Measurements from ENCODE around the gene FCN2.
A peak's percentile ranks its signal among the peaks of the same experiment; 100 is the strongest.

FCN2 gene

DNA sequence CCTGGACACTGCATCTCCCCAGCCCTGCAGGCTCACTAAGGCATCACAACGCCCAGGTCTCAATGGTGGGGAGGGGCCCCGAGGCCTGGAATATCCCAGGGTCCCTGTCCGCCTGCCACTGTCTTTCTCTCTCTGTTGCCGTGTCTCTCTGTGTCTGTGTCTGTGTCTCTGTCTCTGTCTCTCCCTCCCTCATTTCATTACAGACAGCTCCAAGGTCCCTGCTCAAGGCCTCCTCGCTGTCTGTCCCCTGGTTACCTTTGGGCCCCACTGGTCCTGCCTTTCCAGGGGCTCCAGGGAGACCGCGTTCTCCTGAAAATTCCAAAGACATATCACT lies 33.9 kb downstream of the FCN2 start:
- Histone ChIP-seq H3K27me3 (no peaks in the 10 kb centered on the region), H3K4me3 (ENCODE audit: low read depth, low read length) (no peak overlapping the region), H3K36me3 (no peaks in the 10 kb centered on the region)

DNA sequence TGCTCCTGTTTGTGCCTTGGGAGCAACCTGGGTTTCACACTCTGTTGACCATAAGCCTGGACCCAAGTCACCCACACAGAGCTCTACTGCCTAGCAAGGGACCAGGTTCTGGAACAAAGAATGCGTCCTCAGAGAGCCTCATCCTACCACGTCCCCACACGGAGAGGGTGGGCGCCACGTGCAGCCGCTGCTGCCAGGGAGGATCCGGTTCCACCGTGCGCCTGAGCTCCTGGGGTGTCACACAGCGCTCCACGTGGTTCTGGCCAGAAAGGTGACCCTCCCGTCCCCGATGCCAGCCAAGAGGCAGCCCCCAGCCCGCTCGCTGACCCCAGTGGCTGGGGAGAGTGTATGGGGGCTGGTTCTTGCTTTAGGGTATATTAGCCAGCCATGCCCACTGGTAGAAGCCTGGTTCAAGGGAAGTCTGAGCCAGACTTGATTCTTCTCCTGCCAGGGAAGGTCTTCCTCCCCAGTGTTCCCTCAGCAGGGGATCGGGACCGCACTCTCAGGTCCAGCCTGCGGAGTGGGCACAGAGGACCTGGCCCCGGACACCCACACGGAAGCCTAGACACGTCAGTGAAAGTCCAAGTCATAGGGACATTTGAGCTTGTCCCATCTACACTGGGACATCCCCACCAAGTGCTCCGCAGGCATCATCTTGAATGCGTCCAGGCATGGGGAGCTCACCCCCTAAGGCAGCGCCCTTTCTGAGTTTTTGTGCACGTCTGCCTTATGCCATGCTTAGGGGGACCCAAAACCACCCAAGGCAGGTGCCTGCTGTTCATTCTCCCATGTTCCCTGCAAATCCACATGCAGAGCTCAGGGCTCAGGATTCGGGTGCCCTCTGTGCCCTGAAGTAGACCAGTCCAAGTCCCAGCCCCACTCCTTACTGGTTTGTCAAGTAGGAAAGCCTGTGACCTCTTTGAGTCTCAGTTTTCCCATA lies 34.7 kb downstream of the FCN2 start:
- no peaks in the 10 kb centered on the region for H3K36me3 ChIP-seq
- no peak overlapping the region for H3K4me3 ChIP-seq (ENCODE audit: low read depth, low read length)
- DNase-seq, result no peak
- peaks cover 5% of the 10 kb centered on the region for H3K4me1 ChIP-seq
- no peaks in the 10 kb centered on the region for H3K9me3 ChIP-seq
- no peaks in the 10 kb centered on the region for H3K27me3 ChIP-seq
- TF ChIP-seq, protein P1, sequence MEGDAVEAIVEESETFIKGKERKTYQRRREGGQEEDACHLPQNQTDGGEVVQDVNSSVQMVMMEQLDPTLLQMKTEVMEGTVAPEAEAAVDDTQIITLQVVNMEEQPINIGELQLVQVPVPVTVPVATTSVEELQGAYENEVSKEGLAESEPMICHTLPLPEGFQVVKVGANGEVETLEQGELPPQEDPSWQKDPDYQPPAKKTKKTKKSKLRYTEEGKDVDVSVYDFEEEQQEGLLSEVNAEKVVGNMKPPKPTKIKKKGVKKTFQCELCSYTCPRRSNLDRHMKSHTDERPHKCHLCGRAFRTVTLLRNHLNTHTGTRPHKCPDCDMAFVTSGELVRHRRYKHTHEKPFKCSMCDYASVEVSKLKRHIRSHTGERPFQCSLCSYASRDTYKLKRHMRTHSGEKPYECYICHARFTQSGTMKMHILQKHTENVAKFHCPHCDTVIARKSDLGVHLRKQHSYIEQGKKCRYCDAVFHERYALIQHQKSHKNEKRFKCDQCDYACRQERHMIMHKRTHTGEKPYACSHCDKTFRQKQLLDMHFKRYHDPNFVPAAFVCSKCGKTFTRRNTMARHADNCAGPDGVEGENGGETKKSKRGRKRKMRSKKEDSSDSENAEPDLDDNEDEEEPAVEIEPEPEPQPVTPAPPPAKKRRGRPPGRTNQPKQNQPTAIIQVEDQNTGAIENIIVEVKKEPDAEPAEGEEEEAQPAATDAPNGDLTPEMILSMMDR (IDR thresholded peaks at IDR 0.05; ENCODE audit: low read depth, low read length), result no peak

More for the DNA sequence above, 33.9 kb downstream of the FCN2 start:
- Histone ChIP-seq H3K4me1 (peaks cover 5% of the 10 kb centered on the region), H3K9me3 (no peaks in the 10 kb centered on the region)
- TF ChIP-seq, protein P1 (IDR thresholded peaks at IDR 0.05; ENCODE audit: low read depth, low read length), result no peak
- no peak for DNase-seq

DNA sequence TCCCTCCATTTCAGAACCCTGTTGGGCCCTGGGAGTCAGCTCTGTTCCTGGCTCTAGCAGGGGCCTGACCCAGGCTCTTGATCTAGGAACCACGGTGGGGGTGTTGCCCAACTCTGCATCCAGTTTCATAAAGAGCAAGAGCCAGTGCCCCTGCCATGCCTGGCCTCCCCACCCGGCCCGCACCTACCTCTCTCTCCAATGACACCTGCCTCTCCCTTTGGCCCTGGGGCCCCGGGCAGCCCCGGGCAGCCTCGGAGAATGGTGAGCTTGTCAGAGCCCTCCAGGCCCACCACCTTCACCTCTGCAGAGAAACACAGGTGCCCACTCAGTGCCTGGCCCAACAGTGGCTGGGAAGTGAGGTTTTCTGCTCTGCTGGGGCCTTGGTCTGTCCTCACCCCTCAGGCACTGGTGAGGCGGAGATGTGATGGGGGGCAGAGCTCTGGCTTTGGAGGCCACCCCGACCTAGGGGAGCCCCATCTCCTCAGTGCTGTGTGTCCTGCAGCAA lies 35.6 kb downstream of the FCN2 start:
- no peak for DNase-seq
- H3K27me3 ChIP-seq, result no peaks in the 10 kb centered on the region
- H3K36me3 ChIP-seq, result no peaks in the 10 kb centered on the region
- no peaks in the 10 kb centered on the region for H3K9me3 ChIP-seq
- peaks cover 5% of the 10 kb centered on the region for H3K4me1 ChIP-seq
- H3K4me3 ChIP-seq (ENCODE audit: low read depth, low read length), result no peak overlapping the region
- TF ChIP-seq, protein P1 (IDR thresholded peaks at IDR 0.05; ENCODE audit: low read depth, low read length), result no peak

DNA sequence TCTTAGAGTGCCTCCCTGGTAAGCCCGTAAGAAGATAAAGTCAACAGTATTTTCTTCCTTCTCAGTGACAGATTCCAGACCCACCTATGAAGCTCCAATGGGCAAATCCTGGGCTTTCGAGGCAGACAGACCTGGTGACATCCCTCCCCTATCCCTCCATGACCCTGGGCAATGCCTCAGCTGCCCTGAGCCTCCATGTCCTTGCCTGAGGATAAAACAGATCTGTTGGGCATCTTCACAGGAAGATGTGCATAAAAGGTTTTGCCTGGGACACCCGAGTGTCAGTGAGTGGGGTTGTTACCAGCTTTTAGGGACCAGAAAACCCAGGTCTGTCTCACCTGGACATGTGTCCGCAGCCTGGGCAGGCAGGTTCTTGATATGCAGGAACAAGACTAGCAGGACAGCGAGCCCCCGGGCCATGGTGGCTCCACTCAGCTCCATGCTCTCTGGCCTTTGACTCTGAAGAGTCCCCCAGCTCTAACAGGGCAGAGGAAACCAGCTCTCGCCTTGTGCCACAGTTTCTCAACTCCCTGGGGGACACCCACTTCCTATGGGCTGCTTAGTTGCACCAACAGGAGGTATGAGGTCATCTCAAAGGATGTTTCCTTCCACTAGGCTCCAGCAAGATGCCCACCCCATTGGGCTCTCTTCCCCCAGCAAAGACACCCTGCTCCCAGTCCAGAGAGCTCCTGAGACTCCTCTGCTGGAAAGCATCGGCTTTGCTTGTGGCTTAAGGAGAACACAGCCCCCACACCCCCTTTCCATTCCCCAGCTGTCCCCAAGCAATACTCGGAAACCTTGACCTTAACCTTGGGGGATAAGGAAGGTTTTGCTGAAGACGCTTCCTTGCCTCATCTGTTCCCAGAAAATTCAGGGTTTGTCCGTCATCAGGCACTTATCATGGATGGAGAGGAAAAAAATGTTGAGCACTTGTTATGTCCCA lies 37.1 kb downstream of the FCN2 start, which contains the start of gene FCN1:
Gene FCN1 (minus strand): TSS at position 482 of the 943 bp plus-strand sequence. CDS start 41 bp downstream, at position 441.
- no peaks in the 10 kb centered on the region for H3K27me3 ChIP-seq
- TF ChIP-seq, protein P1 (IDR thresholded peaks at IDR 0.05; ENCODE audit: low read depth, low read length), result no peak
- no peak within 1 kb of the TSS for H3K4me3 ChIP-seq (ENCODE audit: low read depth, low read length)
- peak; percentile 44 for DNase-seq
- peaks cover 5% of the 10 kb centered on the region for H3K4me1 ChIP-seq
- H3K9me3 ChIP-seq, result no peaks in the 10 kb centered on the region
- no peaks in the 10 kb centered on the region for H3K36me3 ChIP-seq

DNA sequence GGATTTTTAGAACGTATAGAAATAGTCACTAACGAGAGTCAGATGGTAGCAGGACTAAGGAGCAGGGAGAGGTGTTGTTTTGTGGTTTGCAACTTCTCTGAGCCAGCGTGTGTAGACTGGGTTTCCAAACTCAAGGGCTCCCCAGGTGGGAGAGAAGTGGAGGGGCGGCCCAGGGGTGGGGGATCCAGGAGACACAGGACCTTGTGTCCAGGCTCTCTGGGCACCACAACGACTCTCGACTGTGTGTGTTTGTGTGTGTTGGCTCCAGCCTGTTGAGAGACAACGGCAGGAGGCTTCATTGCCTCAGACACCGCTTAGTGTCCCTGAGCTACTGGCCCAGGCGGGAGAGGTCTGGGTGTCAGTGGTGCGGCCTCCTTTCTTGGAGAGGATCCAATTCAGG lies 38.0 kb downstream of the FCN2 start:
- H3K4me3 ChIP-seq (ENCODE audit: low read depth, low read length), result no peak overlapping the region
- no peaks in the 10 kb centered on the region for H3K27me3 ChIP-seq
- H3K9me3 ChIP-seq, result no peaks in the 10 kb centered on the region
- TF ChIP-seq, protein P1 (IDR thresholded peaks at IDR 0.05; ENCODE audit: low read depth, low read length), result no peak
- no peaks in the 10 kb centered on the region for H3K36me3 ChIP-seq
- H3K4me1 ChIP-seq, result peaks cover 5% of the 10 kb centered on the region
- DNase-seq, result no peak
